C4-2B (cell line): ENCODE measurements around the gene CEP89.

Experiments
- ZFX ChIP-seq: fragments of 450-650 bp; IDR thresholded peaks from 2 replicates; pipeline ENCODE4 v1.6.1; 2017
- TF ChIP-seq, protein P1 (sequence below): fragments of 450-650 bp; conservative IDR thresholded peaks from 2 replicates; pipeline ENCODE4 v1.5.1; 2017; ENCODE audit warnings: mild to moderate bottlenecking

- TF ChIP-seq, protein P1, sequence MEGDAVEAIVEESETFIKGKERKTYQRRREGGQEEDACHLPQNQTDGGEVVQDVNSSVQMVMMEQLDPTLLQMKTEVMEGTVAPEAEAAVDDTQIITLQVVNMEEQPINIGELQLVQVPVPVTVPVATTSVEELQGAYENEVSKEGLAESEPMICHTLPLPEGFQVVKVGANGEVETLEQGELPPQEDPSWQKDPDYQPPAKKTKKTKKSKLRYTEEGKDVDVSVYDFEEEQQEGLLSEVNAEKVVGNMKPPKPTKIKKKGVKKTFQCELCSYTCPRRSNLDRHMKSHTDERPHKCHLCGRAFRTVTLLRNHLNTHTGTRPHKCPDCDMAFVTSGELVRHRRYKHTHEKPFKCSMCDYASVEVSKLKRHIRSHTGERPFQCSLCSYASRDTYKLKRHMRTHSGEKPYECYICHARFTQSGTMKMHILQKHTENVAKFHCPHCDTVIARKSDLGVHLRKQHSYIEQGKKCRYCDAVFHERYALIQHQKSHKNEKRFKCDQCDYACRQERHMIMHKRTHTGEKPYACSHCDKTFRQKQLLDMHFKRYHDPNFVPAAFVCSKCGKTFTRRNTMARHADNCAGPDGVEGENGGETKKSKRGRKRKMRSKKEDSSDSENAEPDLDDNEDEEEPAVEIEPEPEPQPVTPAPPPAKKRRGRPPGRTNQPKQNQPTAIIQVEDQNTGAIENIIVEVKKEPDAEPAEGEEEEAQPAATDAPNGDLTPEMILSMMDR, result no peak
- TF ChIP-seq ZFX, result no peak
Measured at GRCh38 chr19:32889137-32889934, 82.4 kb downstream of the CEP89 start.
